Caco-2 (cell line): Measurements from ENCODE around the gene AFAP1L2. TPM values are rescaled to one million over a fixed set of nuclear protein-coding genes. Genes with fewer than 3 reads are reported as not detected.

Experiments used
- BruUV-seq: library from RNA; stranded (reverse); fragments of 400-500 nt; replicated peaks from 2 replicates; lab custom pipeline; 2021; lab: Mats Ljungman, UMichigan
- CTCF ChIA-PET: fragments of 300-600 bp; sonication (Branson Sonifier 250); formaldehyde crosslinking; loops from one replicate; lab custom pipeline; 2022; ENCODE audit warnings: antibody characterized with exemption; lab: Charles Lee
- POLR2A ChIA-PET: fragments of 300-600 bp; sonication (Branson Sonifier 250); formaldehyde crosslinking; loops from one replicate; lab custom pipeline; 2022; ENCODE audit warnings: antibody characterized with exemption; lab: Charles Lee
- DNase-seq, 2 experiments: peaks; one replicate each; pipeline versions ENCODE4 v3.0.0 to v3.0.0-alpha.2; 2020 to 2022
- H3K27me3 ChIP-seq: replicated peaks from 2 replicates; pipeline ENCODE4 v1.6.0; 2011; ENCODE audit warnings: low read length; ENCODE audit not compliant: control insufficient read depth, insufficient read depth
- H3K36me3 ChIP-seq: 2 replicates; pipeline ENCODE4 v1.5.1; 2011; ENCODE audit warnings: low read length; ENCODE audit not compliant: control insufficient read depth, insufficient read depth
- H3K4me1 ChIP-seq: fragments of 250-450 bp; sonication (Bioruptor Pico); 2 replicates; pipeline ENCODE4 v1.5.1; 2020; ENCODE audit warnings: mild to moderate bottlenecking
- H3K4me3 ChIP-seq: 2 replicates; pipeline ENCODE4 v1.5.1; 2011; ENCODE audit warnings: low read depth, mild to moderate bottlenecking, control low read depth, low read length
- H3K9me3 ChIP-seq: fragments of 250-450 bp; sonication (Bioruptor Pico); 2 replicates; pipeline ENCODE4 v1.5.1; 2020; ENCODE audit warnings: mild to moderate bottlenecking, moderate library complexity
- H3K27ac Mint-ChIP-seq: one replicate; pipeline ENCODE4 v1.8.0; 2022; ENCODE audit warnings: mixed read lengths; ENCODE audit not compliant: unreplicated experiment
- H3K27me3 Mint-ChIP-seq: one replicate; pipeline ENCODE4 v1.8.0; 2022; ENCODE audit warnings: mixed read lengths; ENCODE audit not compliant: insufficient read depth, unreplicated experiment
- H3K36me3 Mint-ChIP-seq: one replicate; pipeline ENCODE4 v1.8.0; 2022; ENCODE audit warnings: mild to moderate bottlenecking, mixed read lengths; ENCODE audit not compliant: insufficient read depth, unreplicated experiment
- H3K4me1 Mint-ChIP-seq: one replicate; pipeline ENCODE4 v1.8.0; 2022; ENCODE audit warnings: low read depth, mixed read lengths; ENCODE audit not compliant: unreplicated experiment
- H3K4me3 Mint-ChIP-seq: one replicate; pipeline ENCODE4 v1.8.0; 2022; ENCODE audit warnings: mild to moderate bottlenecking, moderate library complexity, mixed read lengths; ENCODE audit not compliant: unreplicated experiment
- H3K9me3 Mint-ChIP-seq: one replicate; pipeline ENCODE4 v1.8.0; 2022; ENCODE audit warnings: mixed read lengths; ENCODE audit not compliant: unreplicated experiment
- CTCF ChIP-seq, 2 experiments: fragments of 200-600 bp in 1 of 2; IDR thresholded peaks; 1 replicate in 1 of 2; 2 replicates in 1 of 2; pipeline versions ENCODE4 v1.5.1 to v1.8.0; 2011 to 2022; ENCODE audit warnings: antibody characterized with exemption in 1 of 2, control low read depth in 1 of 2, inconsistent platforms in 1 of 2, low read depth in 1 of 2, low read length in 1 of 2, mild to moderate bottlenecking in 1 of 2, moderate library complexity in 1 of 2; ENCODE audit not compliant: insufficient read depth in 1 of 2, severe bottlenecking in 1 of 2, unreplicated experiment in 1 of 2
- intact Hi-C: fragments of 100-400 bp; cut with micrococcal nuclease; formaldehyde crosslinking; loops from one replicate; pipeline ENCODE4 v1.10.0; 2022; ENCODE audit not compliant: unreplicated experiment
- total RNA-seq: library from RNA; stranded (reverse); gene quantifications from 2 replicates; pipeline ENCODE4 v1.2.3, GENCODE V29; 2022

Gene AFAP1L2
- total RNA-seq, 1 experiment from 2014 or later, result 2.3 TPM

- H3K27me3 Mint-ChIP-seq, result no peaks in the 10 kb centered on the region
- H3K27ac Mint-ChIP-seq, result no peak overlapping the region
- H3K9me3 Mint-ChIP-seq, result no peaks in the 10 kb centered on the region
- CTCF ChIA-PET, result no interaction called here
- H3K36me3 ChIP-seq, result no peaks in the 10 kb centered on the region
- no peak overlapping the region for H3K4me3 ChIP-seq
- no TSS peak for BruUV-seq
- H3K9me3 ChIP-seq, result no peaks in the 10 kb centered on the region
- intact Hi-C loops, result no loop called here
- no peak for TF ChIP-seq CTCF (IDR thresholded peaks at IDR 0.05; ENCODE audit: insufficient read depth in 1 of 2, low read depth in 1 of 2, low read length in 1 of 2, severe bottlenecking in 1 of 2, unreplicated experiment in 1 of 2)
- POLR2A ChIA-PET, result no interaction called here
- peaks cover 24% of the 10 kb centered on the region for H3K4me1 Mint-ChIP-seq
- no peaks in the 10 kb centered on the region for H3K27me3 ChIP-seq
- H3K4me3 Mint-ChIP-seq, result no peak overlapping the region
- no peak for DNase-seq
- H3K4me1 ChIP-seq, result peaks cover 17% of the 10 kb centered on the region
- no peaks in the 10 kb centered on the region for H3K36me3 Mint-ChIP-seq
These were observed 60.4 kb downstream of the AFAP1L2 start for GRCh38 chr10:114343623-114344505.

GRCh38 chr10:114342976-114343375 is 61.3 kb downstream of the AFAP1L2 start:
- no peaks in the 10 kb centered on the region for H3K27me3 ChIP-seq
- no peak overlapping the region for H3K4me3 Mint-ChIP-seq
- H3K36me3 Mint-ChIP-seq, result no peaks in the 10 kb centered on the region
- BruUV-seq, result no TSS peak
- no peaks in the 10 kb centered on the region for H3K9me3 Mint-ChIP-seq
- H3K4me3 ChIP-seq, result no peak overlapping the region
- H3K4me1 ChIP-seq, result peaks cover 17% of the 10 kb centered on the region
- no peaks in the 10 kb centered on the region for H3K9me3 ChIP-seq
- H3K4me1 Mint-ChIP-seq, result peaks cover 24% of the 10 kb centered on the region
- no peaks in the 10 kb centered on the region for H3K36me3 ChIP-seq
- H3K27me3 Mint-ChIP-seq, result no peaks in the 10 kb centered on the region
- no peak for TF ChIP-seq CTCF (IDR thresholded peaks at IDR 0.05; ENCODE audit: insufficient read depth in 1 of 2, low read depth in 1 of 2, low read length in 1 of 2, severe bottlenecking in 1 of 2, unreplicated experiment in 1 of 2)
- H3K27ac Mint-ChIP-seq, result no peak overlapping the region
- ChIA-PET CTCF (no interaction called here), POLR2A (no interaction called here)
- no peak for DNase-seq
- intact Hi-C loops, result no loop called here

GRCh38 chr10:114340816-114341215 is 63.5 kb downstream of the AFAP1L2 start:
- Mint-ChIP-seq H3K4me3 (no peak overlapping the region), H3K36me3 (no peaks in the 10 kb centered on the region), H3K9me3 (no peaks in the 10 kb centered on the region), H3K4me1 (peaks cover 24% of the 10 kb centered on the region), H3K27ac (no peak overlapping the region), H3K27me3 (no peaks in the 10 kb centered on the region)
- H3K36me3 ChIP-seq, result no peaks in the 10 kb centered on the region
- POLR2A ChIA-PET, result no interaction called here
- CTCF ChIA-PET, result interaction anchor here (0.7 kb wide), 1 partner anchor 13 kb away, joined by 4 read pairs; no protein-coding TSS in a partner anchor
- no peaks in the 10 kb centered on the region for H3K9me3 ChIP-seq
- intact Hi-C loops, result no loop called here
- H3K4me1 ChIP-seq, result peaks cover 12% of the 10 kb centered on the region
- BruUV-seq, result no TSS peak
- DNase-seq, result no peak
- no peak overlapping the region for H3K4me3 ChIP-seq
- no peak for TF ChIP-seq CTCF (IDR thresholded peaks at IDR 0.05; ENCODE audit: insufficient read depth in 1 of 2, low read depth in 1 of 2, low read length in 1 of 2, severe bottlenecking in 1 of 2, unreplicated experiment in 1 of 2)
- no peaks in the 10 kb centered on the region for H3K27me3 ChIP-seq
